Left cardiac atrium (tissue), 4 donors: ENCODE results near the gene CCNL1. TPM values are rescaled to one million over a fixed set of nuclear protein-coding genes. Genes with fewer than 3 reads are reported as not detected.

Experiments
- ATAC-seq, 2 donors: fragments of 200-7000 bp; cut with Tn5 transposase; one replicate each; pipeline ENCODE4 v1.9.1; 2020; ENCODE audit warnings: mild to moderate bottlenecking in 2 of 2, moderate library complexity in 2 of 2
- DNase-seq: peaks from one replicate; pipeline ENCODE4 v3.0.0-alpha.2; 2020
- intact Hi-C, 2 donors: fragments of 100-400 bp; cut with DNase I; formaldehyde crosslinking; loops; one replicate each; pipeline versions ENCODE4 v1.14.1 to v1.15.1; 2022 to 2023
- total RNA-seq, 2 donors: library from RNA; stranded (reverse); fragmentation: NEBNext Ultra II Directional; extraction: Animal tissue kit (Norgen Biotek cat#: 25700); gene quantifications; one replicate each; pipeline ENCODE4 v1.2.1, GENCODE V29; 2021
- donor health status: DM: no; HTN: yes; CAD: no.
- donor health status: DM: no; HTN: yes; CAD: no; lungs with severe emphysema.
- donor health status: DM: yes; HTN: yes; CAD: no.
- donor health status: Dilated cardiomyopathy.

The CCNL1 gene
- total RNA-seq, 2 donors from 2014 or later, result 44.9 to 64.2 TPM

DNA sequence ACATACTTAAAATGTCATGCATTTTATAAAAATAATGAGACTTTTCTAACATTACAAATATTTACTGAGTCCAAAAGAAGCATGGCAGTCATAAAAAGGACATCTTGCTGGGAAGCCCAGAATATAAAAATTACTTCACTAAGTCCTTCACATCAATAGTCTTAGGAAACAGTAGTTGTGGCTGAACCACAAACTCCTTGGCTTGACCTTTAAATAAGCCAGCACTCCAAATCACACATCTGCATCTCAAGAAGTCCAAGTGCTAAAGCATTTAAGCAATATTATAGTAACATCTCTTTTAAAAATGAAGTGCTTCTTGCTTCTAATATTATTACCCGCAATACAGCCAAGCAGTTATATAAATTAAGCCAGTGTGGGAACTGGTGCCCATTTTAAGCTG lies 8.8 kb downstream of the CCNL1 start:
- intact Hi-C loops, result no loop called here
- ATAC-seq (no peak), DNase-seq (no peak)

DNA sequence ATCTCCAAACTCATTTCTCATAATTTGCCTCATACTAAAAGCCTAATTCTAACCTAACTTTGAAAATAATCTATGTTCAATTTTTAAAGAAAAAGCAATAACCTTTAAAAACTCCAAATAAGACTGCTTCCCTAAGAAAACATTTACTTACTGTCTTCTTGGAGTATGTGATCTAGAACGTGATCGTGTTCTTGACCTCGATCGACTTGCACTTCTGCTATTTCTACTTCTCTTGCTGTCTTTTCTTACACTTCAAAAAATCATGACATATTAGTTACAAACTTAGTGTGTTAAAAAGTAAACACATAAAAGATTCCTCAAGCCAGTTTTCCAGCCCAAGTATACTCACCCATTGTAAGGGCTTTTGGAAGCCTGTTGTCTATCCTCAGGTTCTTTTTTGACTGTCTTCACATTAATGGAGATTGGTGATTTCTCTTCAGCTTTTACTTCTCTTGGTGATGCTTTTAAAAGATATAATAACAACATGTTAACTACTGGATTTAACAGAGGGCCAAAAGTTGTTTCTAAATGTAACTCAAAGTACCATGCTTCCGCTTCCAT lies 10.7 kb downstream of the CCNL1 start:
- no peak for ATAC-seq
- intact Hi-C loops, result no loop called here
- DNase-seq, result no peak

DNA sequence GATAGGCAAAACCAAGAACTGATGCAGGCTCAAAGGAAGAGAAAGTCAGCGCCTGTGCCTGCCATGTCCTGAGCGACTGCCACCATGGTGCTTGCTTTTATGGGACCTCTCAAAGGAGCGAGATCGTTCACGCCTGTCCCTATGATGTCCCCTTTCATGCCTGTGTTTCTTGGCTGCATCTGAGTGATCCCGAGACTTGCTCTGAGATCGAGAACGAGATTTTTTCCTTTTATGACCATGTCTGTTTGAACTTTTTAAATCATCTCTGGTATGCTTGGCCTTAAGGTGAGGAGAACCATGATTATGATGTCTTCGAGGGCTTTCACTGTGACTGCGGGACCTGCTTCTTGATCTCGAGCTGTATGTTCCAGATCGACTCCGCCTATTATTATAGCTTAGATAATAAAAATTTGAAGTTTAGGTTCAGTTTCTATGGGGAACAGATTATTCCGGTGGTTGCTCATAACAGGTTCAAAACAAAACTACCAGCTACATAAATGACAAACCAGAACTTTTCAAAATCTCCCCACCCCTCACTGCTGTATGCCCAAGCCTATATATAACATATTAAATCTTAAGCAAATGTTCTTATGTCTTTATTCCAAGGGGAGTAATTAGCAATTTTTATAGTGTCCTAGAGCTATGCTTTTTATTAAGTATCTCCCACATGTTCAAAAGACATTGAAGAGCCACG lies 11.6 kb downstream of the CCNL1 start:
- intact Hi-C loops, result no loop called here
- ATAC-seq, result no peak

DNA sequence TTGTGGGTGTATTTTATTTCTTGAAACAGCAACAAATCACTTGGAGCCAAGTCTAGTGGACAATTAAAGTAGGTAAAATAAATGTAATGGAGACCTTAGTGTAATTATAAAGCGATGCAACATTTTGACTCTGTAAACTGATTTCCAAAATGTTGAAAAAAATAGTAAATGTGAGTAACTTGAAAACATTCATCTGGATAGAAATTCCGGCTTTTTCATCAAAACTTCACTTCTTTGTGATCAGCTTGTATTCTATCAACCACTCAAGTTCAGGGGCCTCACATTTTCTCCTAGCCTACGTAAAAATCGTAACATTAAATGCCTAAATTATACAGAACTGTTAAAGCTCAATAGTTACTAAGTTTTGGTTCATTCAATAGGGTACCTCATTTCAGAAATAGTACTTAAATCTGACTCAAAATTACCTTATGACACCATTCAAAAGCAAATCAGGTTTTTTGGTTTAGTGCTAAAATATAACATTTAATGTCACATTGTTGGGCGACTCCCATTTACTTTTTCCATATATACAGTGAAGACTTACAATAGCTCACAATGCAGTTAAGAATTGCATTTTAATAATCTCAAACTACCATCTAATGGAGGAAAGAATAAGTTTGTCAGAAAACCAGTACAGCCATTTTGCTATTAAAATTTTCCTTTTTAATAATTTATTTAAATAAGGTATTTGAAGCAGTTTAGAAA lies 12.7 kb downstream of the CCNL1 start:
- no peak for ATAC-seq
- intact Hi-C loops, result no loop called here
- DNase-seq, result no peak

More for the DNA sequence above, 11.6 kb downstream of the CCNL1 start:
- no peak for DNase-seq

DNA sequence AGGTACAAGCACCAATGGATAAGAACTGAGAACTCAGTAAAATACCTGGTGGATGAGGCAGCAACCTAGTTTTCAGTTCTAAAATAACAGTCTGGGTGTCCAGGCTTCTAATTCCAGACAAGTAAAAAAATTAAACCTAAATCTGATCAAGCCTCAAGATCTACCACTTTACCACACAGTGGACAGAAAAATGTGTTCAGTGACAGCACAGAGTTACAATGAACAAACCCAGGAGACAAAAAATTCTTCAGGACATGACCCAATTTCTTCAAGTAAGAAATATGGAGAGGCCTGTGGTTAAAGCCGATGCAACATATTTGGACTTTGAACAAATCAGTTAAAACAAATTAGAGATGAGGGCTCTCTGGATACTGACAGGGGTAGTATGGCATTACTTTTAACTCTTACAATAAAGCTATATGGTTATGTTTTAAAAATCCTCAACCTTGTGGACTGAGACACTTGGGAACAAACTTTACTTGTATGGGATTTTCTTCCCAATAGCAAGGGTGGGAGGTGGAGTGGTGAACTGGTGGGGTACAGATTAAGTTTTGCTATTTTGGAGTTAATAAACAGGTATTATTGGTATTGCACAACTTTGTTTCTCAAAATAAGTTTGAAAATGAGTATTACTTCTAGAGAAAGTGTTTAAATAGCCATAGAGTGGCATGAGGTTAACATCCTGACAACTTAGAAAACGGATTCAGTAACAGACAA lies 14.2 kb downstream of the CCNL1 start:
- intact Hi-C loops, result no loop called here
- DNase-seq, result no peak
- ATAC-seq, result no peak

GRCh38 chr3:157142315-157142714 lies 17.6 kb downstream of the CCNL1 start:
- intact Hi-C loops, result no loop called here
- no peak for ATAC-seq
- no peak for DNase-seq

DNA sequence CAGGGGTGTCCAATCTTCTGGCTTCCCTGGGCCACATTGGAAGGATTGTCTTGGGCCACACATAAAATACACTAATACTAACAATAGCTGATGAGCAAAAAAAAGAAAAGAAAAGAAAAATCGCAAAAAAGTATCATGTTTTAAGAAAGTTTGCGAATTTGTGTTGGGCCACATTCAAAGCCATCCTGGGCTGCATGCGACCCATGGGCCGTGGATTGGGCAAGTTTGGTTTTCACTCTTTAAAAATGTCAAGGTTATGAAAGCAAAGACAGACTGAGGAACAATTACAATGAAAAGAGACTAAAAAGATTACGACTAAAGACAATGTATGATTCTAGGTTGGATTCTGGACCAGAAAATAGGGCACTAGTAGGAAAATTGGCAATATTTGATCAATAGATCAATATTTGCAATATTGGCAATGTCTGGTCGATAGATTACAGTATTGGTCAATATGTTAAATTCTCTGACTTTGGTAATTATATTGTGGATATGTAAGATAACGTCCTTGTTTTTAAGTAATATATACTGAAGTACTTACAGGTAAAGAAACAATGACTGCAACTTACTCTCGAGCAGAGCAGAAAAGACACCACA lies 19.9 kb downstream of the CCNL1 start:
- ATAC-seq (no peak), DNase-seq (no peak)
- intact Hi-C loops, result no loop called here

DNA sequence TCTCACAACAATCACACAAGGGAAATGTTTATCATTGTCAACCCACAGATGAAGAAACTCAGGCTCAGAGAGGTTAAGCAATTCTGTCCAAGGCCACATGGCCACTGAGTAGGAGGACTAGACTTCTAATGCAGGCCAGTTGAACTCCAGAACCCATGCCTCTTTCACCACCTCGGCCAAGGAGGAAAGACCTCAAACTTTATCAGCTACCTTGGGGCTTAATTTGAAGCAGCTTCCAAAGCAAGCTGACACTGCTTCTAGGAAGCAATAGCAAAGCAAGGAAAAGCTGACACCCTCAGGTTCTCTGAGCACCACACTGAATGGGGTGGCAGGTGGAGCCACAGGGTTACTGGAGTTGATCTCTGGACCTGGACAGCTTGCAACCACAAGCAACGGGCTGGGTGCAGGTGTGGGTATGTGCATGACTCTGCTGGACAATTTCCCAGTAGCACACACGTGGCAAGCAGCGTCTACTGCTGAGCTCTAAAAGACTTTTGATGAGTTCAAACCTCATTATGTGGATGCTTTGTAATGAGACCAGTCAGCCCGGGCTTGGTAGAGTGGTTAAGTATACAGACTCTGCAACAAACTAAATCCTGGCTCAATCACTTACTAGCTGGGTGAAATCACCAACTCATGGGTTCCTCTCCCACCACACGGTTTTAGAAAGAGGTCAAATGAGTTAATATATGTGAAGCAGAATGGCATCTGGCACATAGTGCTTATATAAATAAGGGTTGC lies 23.1 kb downstream of the CCNL1 start:
- intact Hi-C loops, result loop anchor here in 1 of 2 donors (2.0 kb wide), 1 partner anchor 986 kb away; no protein-coding TSS in a partner anchor
- ATAC-seq (peak; percentile 15 to 19), DNase-seq (no peak)

DNA sequence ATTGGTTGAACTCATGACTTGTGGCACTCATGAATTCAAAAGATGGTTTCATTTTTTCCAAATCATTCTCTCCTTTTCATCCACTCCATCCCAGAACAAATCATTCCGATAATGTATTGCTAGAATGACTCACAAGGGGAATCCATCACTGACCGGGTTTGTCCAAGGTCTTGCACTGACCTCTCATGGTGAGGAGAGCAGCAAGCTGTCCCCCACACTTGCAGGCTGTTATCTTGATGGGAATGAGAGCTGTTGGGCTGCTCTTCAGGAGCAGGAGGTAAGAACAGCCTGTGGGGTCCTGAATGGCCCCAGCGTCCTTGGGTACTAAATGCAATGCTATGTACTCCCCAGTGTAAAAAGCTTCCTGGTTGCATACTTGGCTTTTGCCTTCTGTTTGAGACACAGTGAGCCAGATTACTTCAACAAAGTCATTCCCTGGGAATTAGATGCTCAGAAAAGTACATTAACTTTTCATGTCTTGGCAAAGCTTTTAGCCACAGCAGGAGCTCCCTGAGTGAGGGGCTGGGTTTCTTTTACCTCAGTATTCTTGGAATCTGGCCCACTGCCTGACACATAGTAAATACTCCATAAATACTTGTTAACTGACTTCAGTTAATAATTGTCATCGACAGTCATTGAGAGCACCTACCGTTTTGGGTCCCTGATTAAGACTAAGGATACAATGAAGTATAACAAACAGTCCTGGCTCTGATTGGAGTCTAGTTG lies 24.1 kb downstream of the CCNL1 start:
- no peak for DNase-seq
- intact Hi-C loops, result loop anchor here in 1 of 2 donors (2.0 kb wide), 1 partner anchor 985 kb away; no protein-coding TSS in a partner anchor
- peak; percentile 37 to 53 for ATAC-seq

DNA sequence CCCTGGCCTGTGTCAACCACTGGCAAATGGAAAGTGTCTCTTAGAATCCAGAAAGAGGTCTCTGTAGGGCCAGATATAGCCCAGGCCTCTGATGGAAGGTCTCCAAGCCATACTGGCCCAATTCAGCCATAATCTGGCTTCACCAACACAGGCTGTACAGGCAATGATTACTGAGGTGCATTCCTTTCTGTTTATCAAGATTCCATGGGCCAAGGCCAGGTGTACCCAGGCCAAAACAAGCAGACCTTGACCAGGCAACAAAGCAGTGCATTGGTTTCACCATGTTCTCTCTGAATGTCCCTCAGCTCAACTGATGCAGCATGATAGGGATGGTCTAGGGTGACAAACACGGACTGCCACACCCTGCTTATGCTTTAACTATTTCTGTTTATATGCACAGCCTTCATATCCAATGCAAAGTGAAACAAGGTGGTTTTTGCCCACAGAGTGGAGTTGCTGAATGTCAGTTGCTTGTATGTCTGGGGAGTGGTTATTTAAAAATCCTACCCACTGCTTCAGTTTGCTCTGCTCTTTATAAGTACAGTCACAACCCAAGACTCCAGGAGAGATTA lies 25.2 kb downstream of the CCNL1 start:
- DNase-seq (no peak), ATAC-seq (peak; percentile 3 to 28)
- intact Hi-C loops, result loop anchor here (5.0 kb wide), 2 partner anchors 47 to 577 kb away; partner anchors contain the start of gene SSR3 (in 1 of the 2)

- no peak for DNase-seq
- intact Hi-C loops, result loop anchor here (5.0 kb wide), 2 partner anchors 46 to 576 kb away; partner anchors contain the start of gene SSR3 (in 1 of the 2)
- no peak for ATAC-seq
These were observed 26.3 kb downstream of the CCNL1 start for GRCh38 chr3:157133434-157134320.

DNA sequence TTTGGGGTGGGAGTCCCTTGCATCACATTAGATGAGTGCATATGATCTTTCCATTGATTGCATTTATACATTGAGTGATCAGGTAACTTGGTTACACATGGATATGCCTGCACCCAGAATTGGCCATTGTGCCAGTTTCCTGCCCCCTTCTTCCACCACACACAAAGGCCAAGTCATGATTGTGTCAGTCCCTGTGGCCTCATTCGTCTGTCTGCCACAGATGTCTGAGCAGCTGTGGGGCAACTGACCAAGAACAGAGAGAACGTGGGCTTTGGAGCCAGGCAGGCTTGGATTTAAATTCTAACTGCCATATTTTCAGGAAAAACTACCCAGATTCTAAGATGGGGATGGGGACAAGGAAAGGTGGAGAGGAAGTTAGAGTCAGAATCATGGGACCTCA lies 27.0 kb downstream of the CCNL1 start:
- ATAC-seq (no peak), DNase-seq (no peak)
- intact Hi-C loops, result loop anchor here (5.0 kb wide), 2 partner anchors 46 to 576 kb away; partner anchors contain the start of gene SSR3 (in 1 of the 2)

- no peak for ATAC-seq
- no peak for DNase-seq
- intact Hi-C loops, result loop anchor here (5.0 kb wide), 2 partner anchors 45 to 575 kb away; partner anchors contain the start of gene SSR3 (in 1 of the 2)
These were observed 27.6 kb downstream of the CCNL1 start for GRCh38 chr3:157132341-157132740.

- intact Hi-C loops, result loop anchor here (2.0 to 5.0 kb wide), 4 partner anchors 45 to 575 kb away; partner anchors contain the start of genes LEKR1 (in 1 of the 2), SSR3 (in 1 of the 2) and TIPARP (in 1 of the 2)
- DNase-seq (no peak), ATAC-seq (no peak)
These were observed 28.1 kb downstream of the CCNL1 start for GRCh38 chr3:157131861-157132260.

DNA sequence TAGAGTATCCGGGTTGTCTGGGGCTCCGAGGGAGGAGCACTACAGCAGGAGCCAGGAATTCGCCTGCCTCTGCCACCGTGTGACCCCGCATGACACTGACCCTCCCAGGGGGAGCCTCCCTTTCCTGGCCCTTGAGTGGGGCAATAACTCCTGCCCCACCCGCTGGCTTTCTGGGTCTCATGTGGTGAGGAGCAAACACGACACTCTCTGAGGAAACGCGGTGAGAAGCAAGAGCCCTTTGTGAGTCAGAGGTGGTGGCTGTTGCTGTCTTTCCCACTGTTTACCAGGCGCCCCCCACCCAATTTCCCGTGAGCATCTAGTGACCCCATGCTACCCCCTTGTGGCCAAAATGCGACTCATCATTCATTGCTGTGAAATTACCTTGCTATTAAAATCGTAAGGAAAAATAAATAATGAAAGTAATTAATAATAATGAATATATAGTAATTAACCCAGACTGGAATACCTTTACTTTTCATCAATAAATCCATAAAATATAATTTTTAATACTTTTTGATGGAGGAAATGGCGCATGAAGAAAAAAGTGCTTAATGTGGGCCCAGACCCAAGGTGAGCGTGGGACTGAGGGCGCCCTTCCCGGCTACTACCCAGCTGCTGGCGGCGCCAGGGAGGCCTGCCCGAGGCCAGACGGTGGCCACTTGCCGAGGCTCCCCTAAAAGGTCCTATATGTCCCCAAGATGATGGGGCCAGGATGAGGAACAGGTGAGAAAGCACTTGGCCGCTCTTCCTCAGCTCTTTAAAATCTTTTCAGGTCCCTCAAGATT lies 29.3 kb downstream of the CCNL1 start:
- ATAC-seq (peak; percentile 4 to 27), DNase-seq (peak; percentile 73)
- intact Hi-C loops, result loop anchor here (2.0 to 5.0 kb wide), 4 partner anchors 43 to 573 kb away; partner anchors contain the start of genes LEKR1 (in 1 of the 2), SSR3 (in 1 of the 2) and TIPARP (in 1 of the 2)
